DND-41 (cell line): ENCODE data around the gene NELFE.
"Not testable (repeated sequence)": the region's sequence is repeated elsewhere in the genome, so short reads cannot be mapped to it uniquely, and the experiment has no call there.

Experiments
- ATAC-seq: fragments of 200-7000 bp; cut with Tn5 transposase; 3 replicates; pipeline ENCODE4 v1.9.1; 2021; ENCODE audit warnings: low read depth; ENCODE audit not compliant: insufficient read depth
- DNase-seq: peaks from one replicate; pipeline ENCODE4 v3.0.0-alpha.2; 2020
- H2AFZ ChIP-seq: 2 replicates; pipeline ENCODE4 v1.6.0; 2012; ENCODE audit warnings: low read depth, low read length
- H3K27ac ChIP-seq: 2 replicates; pipeline ENCODE4 v1.5.1; 2012; ENCODE audit warnings: low read length, inconsistent platforms
- H3K27me3 ChIP-seq: fragments of 200-600 bp; sonication (generic); 2 replicates; pipeline ENCODE4 v1.6.0; 2012; ENCODE audit warnings: low read length, mild to moderate bottlenecking, inconsistent platforms; ENCODE audit not compliant: insufficient read depth, poor library complexity
- H3K36me3 ChIP-seq: 2 replicates; pipeline ENCODE4 v1.5.1; 2012; ENCODE audit warnings: low read length, inconsistent platforms; ENCODE audit not compliant: insufficient read depth
- H3K4me1 ChIP-seq: 2 replicates; pipeline ENCODE4 v1.5.1; 2012; ENCODE audit warnings: mild to moderate bottlenecking, low read length; ENCODE audit not compliant: insufficient read depth
- H3K4me2 ChIP-seq: 2 replicates; pipeline ENCODE4 v1.6.0; 2012; ENCODE audit warnings: mild to moderate bottlenecking, moderate library complexity, low read length, inconsistent platforms; ENCODE audit not compliant: insufficient read depth
- H3K4me3 ChIP-seq, 2 experiments: fragments of 200-600 bp in 1 of 2; shearing (Covaris generic) in 1 of 2; 2 replicates each; pipeline ENCODE4 v1.5.1; 2012 to 2016; ENCODE audit warnings: inconsistent platforms in 2 of 2, low read length in 2 of 2, mild to moderate bottlenecking in 2 of 2, low read depth in 1 of 2, moderate library complexity in 1 of 2
- H3K79me2 ChIP-seq: 2 replicates; pipeline ENCODE4 v1.6.0; 2012; ENCODE audit warnings: low read length, inconsistent platforms; ENCODE audit not compliant: insufficient read depth
- H3K9ac ChIP-seq: 2 replicates; pipeline ENCODE4 v1.6.0; 2012; ENCODE audit warnings: low read depth, mild to moderate bottlenecking, inconsistent platforms, low read length, moderate library complexity
- H3K9me3 ChIP-seq: 2 replicates; pipeline ENCODE4 v1.5.1; 2012; ENCODE audit warnings: low read length, moderate library complexity, mild to moderate bottlenecking, inconsistent platforms; ENCODE audit not compliant: insufficient read depth, severe bottlenecking
- H4K20me1 ChIP-seq: 2 replicates; pipeline ENCODE4 v1.6.0; 2012; ENCODE audit warnings: low read length; ENCODE audit not compliant: insufficient read depth
- CTCF ChIP-seq: IDR thresholded peaks from 2 replicates; pipeline ENCODE4 v1.5.1; 2012; ENCODE audit warnings: borderline replicate concordance, low read length, moderate library complexity, mild to moderate bottlenecking; ENCODE audit not compliant: poor library complexity, severe bottlenecking; ENCODE audit errors: extremely low read depth
- EZH2 ChIP-seq: IDR thresholded peaks from 3 replicates; pipeline ENCODE4 v1.6.1; 2012; ENCODE audit warnings: borderline replicate concordance, low read depth, mild to moderate bottlenecking, moderate library complexity, low read length, inconsistent platforms; ENCODE audit not compliant: severe bottlenecking

Gene NELFE

DNA sequence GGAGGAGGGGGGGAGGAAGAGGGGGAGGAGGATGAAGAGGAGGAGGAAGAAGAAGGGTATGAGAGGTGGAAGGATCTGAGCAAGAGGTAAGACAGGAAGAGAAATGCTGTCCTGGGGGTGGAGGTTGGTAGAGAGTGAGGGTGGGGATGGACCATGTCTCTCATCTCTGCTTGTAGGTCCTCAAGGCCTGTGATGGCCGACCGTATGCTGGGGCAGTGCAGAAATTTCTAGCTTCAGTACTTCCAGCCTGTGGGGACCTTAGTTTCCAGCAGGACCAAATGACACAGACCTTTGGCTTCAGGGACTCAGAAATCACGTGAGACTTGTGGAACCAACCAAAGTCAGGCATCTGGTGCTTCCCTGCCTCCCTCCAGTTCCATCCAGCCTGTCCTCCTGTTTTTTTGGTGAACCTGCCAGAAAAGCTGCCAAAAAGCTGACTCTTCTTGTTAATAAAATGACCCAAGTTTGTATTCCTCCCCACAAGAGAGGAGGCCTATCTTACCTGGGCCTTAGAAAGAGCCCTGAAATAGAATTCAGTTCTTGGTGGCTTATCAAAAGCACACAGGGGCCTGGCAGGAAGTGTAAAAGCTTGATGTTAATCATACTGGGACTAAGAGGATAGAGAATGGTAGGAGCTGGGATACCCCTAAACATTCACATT, 20.6 kb upstream of the NELFE start:
- no peaks in the 10 kb centered on the region for H3K9me3 ChIP-seq
- 0 out of 3 replicates have a peak, but pooled peaks have one; percentile 14 for ATAC-seq
- no peak overlapping the region for H3K9ac ChIP-seq
- H3K27me3 ChIP-seq = no peaks in the 10 kb centered on the region
- no peak overlapping the region for H3K4me2 ChIP-seq
- H3K79me2 ChIP-seq = no peaks in the 10 kb centered on the region
- no peak for TF ChIP-seq EZH2
- TF ChIP-seq CTCF = no peak
- H4K20me1 ChIP-seq = no peaks in the 10 kb centered on the region
- H3K36me3 ChIP-seq = peaks cover 9% of the 10 kb centered on the region
- H3K4me3 ChIP-seq = no peak overlapping the region
- no peak overlapping the region for H2AFZ ChIP-seq
- no peak for DNase-seq
- H3K4me1 ChIP-seq = no peaks in the 10 kb centered on the region
- no peak overlapping the region for H3K27ac ChIP-seq

GRCh38 chr6:31978831-31979230, 20.1 kb upstream of the NELFE start:
- Histone ChIP-seq H2AFZ (no peak overlapping the region), H3K36me3 (peaks cover 9% of the 10 kb centered on the region), H3K4me2 (no peak overlapping the region), H3K27ac (no peak overlapping the region), H4K20me1 (no peaks in the 10 kb centered on the region), H3K27me3 (no peaks in the 10 kb centered on the region), H3K9ac (no peak overlapping the region), H3K4me1 (peaks cover 1% of the 10 kb centered on the region; the same call in 1 of the 2 replicates), H3K79me2 (peaks cover 2% of the 10 kb centered on the region), H3K9me3 (no peaks in the 10 kb centered on the region), H3K4me3 (no peak overlapping the region)
- ATAC-seq (0 out of 3 replicates have a peak, but pooled peaks have one; percentile 24), DNase-seq (no peak)
- no peak for TF ChIP-seq EZH2
- TF ChIP-seq CTCF = no peak

- Histone ChIP-seq H3K4me2 (no peak overlapping the region), H3K4me3 (no peak overlapping the region), H3K36me3 (peaks cover 9% of the 10 kb centered on the region), H3K9me3 (no peaks in the 10 kb centered on the region), H4K20me1 (no peaks in the 10 kb centered on the region), H3K79me2 (peaks cover 11% of the 10 kb centered on the region), H3K9ac (no peak overlapping the region), H3K27ac (no peak overlapping the region), H2AFZ (no peak overlapping the region), H3K27me3 (no peaks in the 10 kb centered on the region), H3K4me1 (peaks cover 10% of the 10 kb centered on the region)
- no peak for TF ChIP-seq CTCF
- no peak for TF ChIP-seq EZH2
- no peak for DNase-seq
- ATAC-seq = no peak
Observed at GRCh38 chr6:31977816-31978431, 19.2 kb upstream of the NELFE start.

GRCh38 chr6:31976065-31976464, 17.3 kb upstream of the NELFE start:
- H3K4me3 ChIP-seq, ATAC-seq, H3K9me3 ChIP-seq, H2AFZ ChIP-seq, DNase-seq, H3K4me2 ChIP-seq, H4K20me1 ChIP-seq, H3K27ac ChIP-seq, H3K36me3 ChIP-seq, H3K9ac ChIP-seq, H3K27me3 ChIP-seq: not testable (repeated sequence)
- Histone ChIP-seq H3K79me2 (peaks cover 24% of the 10 kb centered on the region), H3K4me1 (peaks cover 22% of the 10 kb centered on the region)
